ENCODE results near the gene CD1B.
"Not testable (repeated sequence)": the region's sequence is repeated elsewhere in the genome, so short reads cannot be mapped to it uniquely, and the experiment has no call there.

CD1B gene
- 0 reads per million in 2 donors for total RNA-seq

DNA sequence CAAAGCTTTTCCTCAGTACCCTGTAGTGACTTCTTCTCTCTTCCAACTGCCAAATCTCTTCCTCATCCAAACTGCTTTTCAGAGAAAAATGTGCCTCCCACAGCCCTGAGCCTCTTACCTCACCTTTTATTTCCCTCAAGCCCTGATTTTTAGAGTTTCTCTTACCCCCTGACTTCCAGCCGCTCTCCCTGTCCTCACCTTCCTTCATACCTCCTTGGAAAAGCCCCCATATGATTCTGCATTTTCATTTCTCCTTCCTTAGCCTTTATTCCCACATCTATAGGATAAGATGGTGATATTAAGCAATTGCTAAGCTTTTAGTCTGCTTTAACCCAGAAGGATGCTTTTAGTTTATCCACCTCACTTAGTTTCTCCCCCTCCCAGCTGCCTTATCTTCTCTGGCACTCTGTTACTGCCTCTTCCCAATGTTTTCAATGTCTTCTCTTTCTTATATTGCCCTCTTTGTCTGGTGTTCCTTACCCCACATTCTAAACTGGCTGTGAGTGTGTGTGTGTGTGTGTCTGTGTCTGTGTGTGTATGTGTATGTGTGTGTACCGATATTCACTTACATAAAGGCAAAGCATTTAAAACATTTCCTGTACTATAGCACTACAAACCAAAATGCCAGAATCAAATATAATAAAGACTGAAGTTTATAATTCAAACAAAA is at the start of gene CD1B:
CD1B (minus strand) TSS at position 51 of the 670 bp plus-strand sequence. CDS start 108 bp downstream, outside the sequence.
- no peak for DNase-seq

- no peak for DNase-seq
These were observed 43.5 kb upstream of the CD1B start for GRCh38 chr1:158374860-158375259.

DNA sequence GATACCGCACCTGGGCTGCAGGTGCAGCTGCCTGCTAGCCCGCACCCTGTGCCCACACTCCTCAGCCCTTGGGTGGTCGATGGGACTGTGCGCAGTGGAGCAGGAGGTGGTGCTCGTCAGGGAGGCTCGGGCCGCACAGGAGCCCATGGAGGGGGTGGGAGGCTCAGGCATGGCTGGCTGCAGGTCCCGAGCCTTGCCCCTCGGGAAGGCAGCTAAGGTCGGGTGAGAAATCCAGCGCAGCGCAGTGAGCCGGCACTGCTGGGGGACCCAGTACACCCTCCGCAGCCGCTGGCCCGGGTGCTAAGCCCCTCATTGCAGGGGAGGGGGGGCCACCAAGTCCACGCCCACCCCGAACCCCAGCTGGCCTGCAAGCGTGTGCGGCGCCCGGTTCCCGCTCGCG is 42.8 kb upstream of the CD1B start:
- not testable (repeated sequence) for DNase-seq

GRCh38 chr1:158371188-158371953 is 40.0 kb upstream of the CD1B start:
- no peak for DNase-seq

DNA sequence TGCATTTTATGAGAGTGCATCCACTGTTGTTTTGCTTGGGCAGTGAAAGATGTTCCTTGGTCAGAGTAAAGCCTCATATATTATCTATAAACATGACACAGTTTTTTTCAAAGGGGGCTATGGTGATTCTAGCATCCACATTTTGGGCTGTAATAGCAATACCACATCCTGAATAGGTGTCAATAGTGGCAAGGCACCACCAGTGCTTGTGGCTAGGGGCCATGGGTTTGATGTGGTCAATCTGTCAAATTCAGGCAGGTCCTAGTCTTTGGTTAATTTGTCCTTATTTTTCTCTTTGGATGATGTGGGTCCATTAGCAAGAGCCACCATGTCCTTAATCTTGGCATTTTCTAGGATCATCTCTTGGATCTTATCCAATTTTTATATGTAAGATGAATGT is 35.5 kb upstream of the CD1B start:
- DNase-seq = no peak

- no peak for DNase-seq
These were observed 31.6 kb upstream of the CD1B start for GRCh38 chr1:158362941-158363340.

DNA sequence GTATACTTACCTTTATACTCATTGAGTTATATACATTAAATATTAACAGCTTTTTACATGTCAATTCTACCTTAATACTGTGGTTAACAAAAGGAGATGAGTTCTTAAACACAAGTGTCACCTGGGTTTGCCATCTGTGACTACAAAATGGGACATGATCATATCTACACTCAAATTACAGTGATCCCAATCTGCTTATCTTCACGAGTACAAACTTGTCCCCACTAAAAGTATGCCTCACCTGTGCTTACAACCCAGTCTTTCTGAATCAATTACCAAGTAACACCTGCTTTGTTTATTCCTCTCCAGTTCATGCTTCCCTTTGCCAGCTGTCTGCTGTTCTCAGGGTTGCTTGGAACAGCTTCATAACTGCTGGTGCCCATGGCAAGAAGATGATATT is 31.2 kb upstream of the CD1B start:
- no peak for DNase-seq

DNA sequence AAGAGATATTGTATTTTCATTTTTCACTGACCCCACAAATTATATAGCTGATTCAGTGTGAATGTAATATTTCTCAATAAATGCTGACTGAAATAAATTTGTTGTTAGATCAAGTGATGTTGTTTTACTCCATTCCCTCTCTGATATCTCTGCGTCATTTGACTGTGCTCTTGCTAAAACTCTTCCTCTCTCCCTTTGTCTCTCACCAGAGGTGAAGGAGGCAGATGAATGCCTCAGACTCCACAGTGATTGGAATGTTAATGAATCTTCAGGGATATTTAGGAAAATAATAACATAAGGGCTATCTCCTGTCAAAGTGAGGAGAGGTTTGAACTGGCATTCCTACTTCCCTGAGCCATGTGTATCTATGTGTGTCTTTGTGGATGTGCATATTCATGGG is 26.1 kb upstream of the CD1B start:
- no peak for DNase-seq

- DNase-seq = no peak
These were observed 25.3 kb upstream of the CD1B start for GRCh38 chr1:158356616-158357015.

DNA sequence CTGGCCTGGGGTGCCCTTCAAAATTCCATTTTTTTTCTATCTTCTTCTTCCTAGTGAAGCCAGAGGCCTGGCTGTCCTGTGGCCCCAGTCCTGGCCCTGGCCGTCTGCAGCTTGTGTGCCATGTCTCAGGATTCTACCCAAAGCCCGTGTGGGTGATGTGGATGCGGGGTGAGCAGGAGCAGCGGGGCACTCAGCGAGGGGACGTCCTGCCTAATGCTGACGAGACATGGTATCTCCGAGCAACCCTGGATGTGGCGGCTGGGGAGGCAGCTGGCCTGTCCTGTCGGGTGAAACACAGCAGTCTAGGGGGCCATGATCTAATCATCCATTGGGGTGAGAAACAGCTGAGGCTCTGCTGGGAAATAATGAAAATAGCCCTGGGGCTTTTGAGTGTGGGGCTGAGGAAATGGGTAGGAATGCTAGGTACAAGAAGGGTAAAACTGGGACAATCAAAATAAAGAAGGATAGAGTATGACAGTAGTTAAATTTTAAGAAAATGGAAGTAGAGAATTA is 24.5 kb upstream of the CD1B start:
- DNase-seq = no peak

DNA sequence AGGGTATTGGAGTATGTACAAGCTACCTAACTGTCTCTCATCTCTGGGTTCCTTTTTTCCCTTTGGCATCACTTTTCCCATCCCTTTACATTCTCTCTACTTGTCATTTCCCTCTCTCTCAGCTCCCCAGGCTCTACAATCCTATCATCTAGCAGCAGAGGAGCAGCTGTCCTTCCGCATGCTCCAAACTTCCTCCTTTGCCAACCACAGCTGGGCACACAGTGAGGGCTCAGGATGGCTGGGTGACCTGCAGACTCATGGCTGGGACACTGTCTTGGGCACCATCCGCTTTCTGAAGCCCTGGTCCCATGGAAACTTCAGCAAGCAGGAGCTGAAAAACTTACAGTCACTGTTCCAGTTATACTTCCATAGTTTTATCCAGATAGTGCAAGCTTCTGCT is 22.9 kb upstream of the CD1B start:
- no peak for DNase-seq

- no peak for DNase-seq
These were observed 22.2 kb upstream of the CD1B start, which contains the start of gene CD1E for GRCh38 chr1:158353303-158354075. Gene CD1E (plus strand): TSS chr1:158353894. CDS start chr1:158353989, 95 bp downstream.

- not testable (repeated sequence) for DNase-seq
These were observed 17.6 kb upstream of the CD1B start for GRCh38 chr1:158348946-158349345.

- not testable (repeated sequence) for DNase-seq
These were observed 5.1 kb upstream of the CD1B start for GRCh38 chr1:158336413-158336812.

GRCh38 chr1:158335213-158335532 is 3.8 kb upstream of the CD1B start:
- no peak for DNase-seq

GRCh38 chr1:158334526-158335212 is 3.3 kb upstream of the CD1B start:
- DNase-seq = no peak

GRCh38 chr1:158333405-158334155 is 2.2 kb upstream of the CD1B start:
- no peak for DNase-seq

- no peak for DNase-seq
These were observed 265 bp downstream of the CD1B start for GRCh38 chr1:158331106-158331425.

- no peak for DNase-seq
These were observed 783 bp downstream of the CD1B start for GRCh38 chr1:158330391-158331105.

DNA sequence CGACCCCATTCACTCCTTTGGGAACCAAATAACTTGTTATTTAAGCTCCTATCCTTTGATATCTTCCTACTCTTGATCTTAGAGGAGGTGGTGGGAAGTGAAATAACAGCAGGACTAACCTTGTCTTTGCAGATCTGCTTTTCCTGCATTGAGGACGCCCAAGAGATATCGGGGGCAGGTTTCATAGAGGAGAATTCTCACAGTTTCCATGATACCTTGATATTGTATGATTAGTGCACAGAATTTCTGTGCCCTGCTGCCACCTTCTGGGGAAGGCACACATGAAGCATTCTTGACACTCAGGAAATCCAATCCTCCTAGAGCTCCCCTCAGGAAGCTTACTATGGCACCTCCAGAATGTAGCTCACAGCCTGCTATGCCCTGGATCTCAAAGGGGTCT is 1.6 kb downstream of the CD1B start:
- DNase-seq = no peak

- DNase-seq = no peak
These were observed 2.0 kb downstream of the CD1B start for GRCh38 chr1:158329300-158329699.

GRCh38 chr1:158328426-158328825 is 2.9 kb downstream of the CD1B start:
- no peak for DNase-seq
